OCI-LY3 (cell line): ENCODE measurements around the gene TOP3B.

Source experiments
- H2AFZ ChIP-seq: fragments of 200-600, 300-600 bp; shearing (Covaris generic); 2 replicates; pipeline ENCODE4 v1.6.0; 2014; ENCODE audit warnings: antibody characterized with exemption, low read depth, low read length
- H3K27ac ChIP-seq: fragments of 200-600, 300-600 bp; sonication (generic); 2 replicates; pipeline ENCODE4 v1.5.1; 2014; ENCODE audit warnings: mild to moderate bottlenecking, low read length, moderate library complexity, mixed read lengths
- H3K27me3 ChIP-seq: fragments of 200-600, 300-600 bp; sonication (generic); 2 replicates; pipeline ENCODE4 v1.6.1; 2014; ENCODE audit warnings: low read depth, low read length, mixed read lengths
- H3K36me3 ChIP-seq: fragments of 200-600, 300-600 bp; sonication (generic); replicated peaks from 2 replicates; pipeline ENCODE3; 2014; ENCODE audit warnings: low read depth, low read length, mixed read lengths
- H3K4me1 ChIP-seq: fragments of 300-600, 200-600 bp; sonication (generic); 2 replicates; pipeline ENCODE4 v1.6.1; 2014; ENCODE audit warnings: low read length, mixed read lengths
- H3K4me2 ChIP-seq: fragments of 200-600, 300-600 bp; sonication (generic); 2 replicates; pipeline ENCODE4 v1.6.1; 2014; ENCODE audit warnings: low read length, mixed read lengths
- H3K4me3 ChIP-seq: fragments of 300-600, 200-600 bp; sonication (generic); 2 replicates; pipeline ENCODE4 v1.5.1; 2014; ENCODE audit warnings: antibody characterized with exemption, mild to moderate bottlenecking, low read length, moderate library complexity
- H3K79me2 ChIP-seq: fragments of 300-600, 200-600 bp; shearing (Covaris generic); 2 replicates; pipeline ENCODE4 v1.6.1; 2014; ENCODE audit warnings: mild to moderate bottlenecking, low read length, mixed read lengths
- H3K9ac ChIP-seq: fragments of 300-600, 200-600 bp; shearing (Covaris generic); 2 replicates; pipeline ENCODE4 v1.6.0; 2014; ENCODE audit warnings: mild to moderate bottlenecking, low read length, moderate library complexity
- H3K9me3 ChIP-seq: fragments of 200-600, 300-600 bp; shearing (Covaris generic); 2 replicates; pipeline ENCODE4 v1.6.1; 2014; ENCODE audit warnings: low read length, mixed read lengths; ENCODE audit not compliant: insufficient read depth
- H4K20me1 ChIP-seq: fragments of 200-600, 300-600 bp; sonication (generic); 2 replicates; pipeline ENCODE4 v1.6.1; 2016; ENCODE audit warnings: low read length, mixed read lengths; ENCODE audit not compliant: insufficient read depth
- CTCF ChIP-seq: fragments of 200-600, 300-600 bp; sonication (generic); IDR thresholded peaks from 2 replicates; pipeline ENCODE4 v1.5.1; 2014; ENCODE audit warnings: antibody characterized with exemption, low read length, low read depth
- EZH2phosphoT487 ChIP-seq: fragments of 200-600 bp; shearing (Covaris generic); IDR thresholded peaks from 2 replicates; pipeline ENCODE4 v1.6.1; 2018; ENCODE audit warnings: antibody characterized with exemption, mixed run types, low read depth

Gene TOP3B

GRCh38 chr22:21970037-21970799 lies 12.4 kb downstream of the TOP3B start:
- H3K4me3 ChIP-seq, result no peak overlapping the region
- H3K27ac ChIP-seq, result no peak overlapping the region
- TF ChIP-seq EZH2phosphoT487, result no peak
- no peak for TF ChIP-seq CTCF
- H4K20me1 ChIP-seq, result no peaks in the 10 kb centered on the region
- no peak overlapping the region for H2AFZ ChIP-seq
- H3K36me3 ChIP-seq, result peaks cover 55% of the 10 kb centered on the region
- H3K27me3 ChIP-seq, result no peaks in the 10 kb centered on the region
- no peaks in the 10 kb centered on the region for H3K9me3 ChIP-seq
- no peaks in the 10 kb centered on the region for H3K4me1 ChIP-seq
- H3K79me2 ChIP-seq, result no peaks in the 10 kb centered on the region; the same call in 1 of the 2 replicates
- no peak overlapping the region for H3K4me2 ChIP-seq
- H3K9ac ChIP-seq, result no peak overlapping the region

- no peaks in the 10 kb centered on the region for H4K20me1 ChIP-seq
- H2AFZ ChIP-seq, result no peak overlapping the region
- H3K79me2 ChIP-seq, result no peaks in the 10 kb centered on the region
- H3K36me3 ChIP-seq, result peaks cover 60% of the 10 kb centered on the region
- H3K9ac ChIP-seq, result no peak overlapping the region
- H3K4me1 ChIP-seq, result no peaks in the 10 kb centered on the region
- H3K9me3 ChIP-seq, result no peaks in the 10 kb centered on the region
- no peak overlapping the region for H3K27ac ChIP-seq
- H3K27me3 ChIP-seq, result no peaks in the 10 kb centered on the region
- TF ChIP-seq CTCF (no peak), EZH2phosphoT487 (no peak)
- no peak overlapping the region for H3K4me2 ChIP-seq
- no peak overlapping the region for H3K4me3 ChIP-seq
Observed at GRCh38 chr22:21968452-21969129, 14.0 kb downstream of the TOP3B start.

- Histone ChIP-seq H3K9me3 (no peaks in the 10 kb centered on the region), H3K27ac (no peak overlapping the region), H3K4me2 (no peak overlapping the region), H3K4me3 (no peak overlapping the region), H3K79me2 (no peaks in the 10 kb centered on the region), H3K9ac (no peak overlapping the region), H4K20me1 (no peaks in the 10 kb centered on the region), H3K36me3 (peaks cover 64% of the 10 kb centered on the region), H3K4me1 (no peaks in the 10 kb centered on the region), H3K27me3 (no peaks in the 10 kb centered on the region), H2AFZ (no peak overlapping the region)
- no peak for TF ChIP-seq CTCF
- no peak for TF ChIP-seq EZH2phosphoT487
Observed at GRCh38 chr22:21967693-21968271, 14.8 kb downstream of the TOP3B start.
